HCT116 (cell line): Measurements from ENCODE around the gene CHSY1.

ENCODE experiments used
- CBX3 ChIP-seq: IDR thresholded peaks from 2 replicates; pipeline ENCODE4 v1.6.1; 2012; ENCODE audit warnings: low read depth
- CEBPB ChIP-seq: IDR thresholded peaks from 2 replicates; pipeline ENCODE4 v1.6.1; 2012; ENCODE audit warnings: low read depth
- EZH2phosphoT487 ChIP-seq: fragments of 200-600 bp; IDR thresholded peaks from 2 replicates; pipeline ENCODE4 v1.6.1; 2018; ENCODE audit warnings: antibody characterized with exemption, borderline replicate concordance
- FOSL1 ChIP-seq: IDR thresholded peaks from 2 replicates; pipeline ENCODE4 v1.6.1; 2012; ENCODE audit warnings: low read depth
- POLR2A ChIP-seq: IDR thresholded peaks from 2 replicates; pipeline ENCODE4 v1.7.0; 2011; ENCODE audit warnings: borderline replicate concordance; ENCODE audit not compliant: insufficient read depth, insufficient read length; ENCODE audit errors: extremely low read depth
- POLR2AphosphoS5 ChIP-seq: IDR thresholded peaks from 2 replicates; pipeline ENCODE4 v1.6.1; 2011; ENCODE audit warnings: mild to moderate bottlenecking, low read depth, low read length, moderate library complexity
- RAD21 ChIP-seq: IDR thresholded peaks from 2 replicates; pipeline ENCODE4 v1.6.1; 2012; ENCODE audit warnings: low read depth, mild to moderate bottlenecking
- REST ChIP-seq: IDR thresholded peaks from 2 replicates; pipeline ENCODE4 v1.6.1; 2012; ENCODE audit warnings: low read depth
- SIN3A ChIP-seq: IDR thresholded peaks from 2 replicates; pipeline ENCODE4 v1.6.1; 2012; ENCODE audit warnings: low read depth
- ZFX ChIP-seq: fragments of 450-650 bp; IDR thresholded peaks from 2 replicates; pipeline ENCODE4 v1.6.1; 2017
- TF ChIP-seq, protein P1 (sequence below), 3 experiments: fragments of 200-600 bp in 1 of 3; sonication (generic) in 1 of 3; IDR thresholded peaks in 2 of 3; conservative IDR thresholded peaks in 1 of 3; 2 replicates each; pipeline ENCODE4 v1.5.1; 2012 to 2017; ENCODE audit warnings: low read depth in 2 of 3, low read length in 2 of 3, antibody characterized with exemption in 1 of 3, borderline replicate concordance in 1 of 3, control low read depth in 1 of 3, mild to moderate bottlenecking in 1 of 3, mixed read lengths in 1 of 3, mixed run types in 1 of 3, moderate library complexity in 1 of 3; ENCODE audit not compliant: insufficient read depth in 1 of 3

GRCh38 chr15:101187820-101188636 is 63.8 kb downstream of the CHSY1 start:
- TF ChIP-seq, protein P1, sequence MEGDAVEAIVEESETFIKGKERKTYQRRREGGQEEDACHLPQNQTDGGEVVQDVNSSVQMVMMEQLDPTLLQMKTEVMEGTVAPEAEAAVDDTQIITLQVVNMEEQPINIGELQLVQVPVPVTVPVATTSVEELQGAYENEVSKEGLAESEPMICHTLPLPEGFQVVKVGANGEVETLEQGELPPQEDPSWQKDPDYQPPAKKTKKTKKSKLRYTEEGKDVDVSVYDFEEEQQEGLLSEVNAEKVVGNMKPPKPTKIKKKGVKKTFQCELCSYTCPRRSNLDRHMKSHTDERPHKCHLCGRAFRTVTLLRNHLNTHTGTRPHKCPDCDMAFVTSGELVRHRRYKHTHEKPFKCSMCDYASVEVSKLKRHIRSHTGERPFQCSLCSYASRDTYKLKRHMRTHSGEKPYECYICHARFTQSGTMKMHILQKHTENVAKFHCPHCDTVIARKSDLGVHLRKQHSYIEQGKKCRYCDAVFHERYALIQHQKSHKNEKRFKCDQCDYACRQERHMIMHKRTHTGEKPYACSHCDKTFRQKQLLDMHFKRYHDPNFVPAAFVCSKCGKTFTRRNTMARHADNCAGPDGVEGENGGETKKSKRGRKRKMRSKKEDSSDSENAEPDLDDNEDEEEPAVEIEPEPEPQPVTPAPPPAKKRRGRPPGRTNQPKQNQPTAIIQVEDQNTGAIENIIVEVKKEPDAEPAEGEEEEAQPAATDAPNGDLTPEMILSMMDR (IDR thresholded peaks at IDR 0.05 in 2 of 3, conservative IDR thresholded peaks at IDR 0.05 in 1 of 3; ENCODE audit: borderline replicate concordance in 1 of 3, insufficient read depth in 1 of 3, low read depth in 2 of 3, low read length in 2 of 3) = no peak
- TF ChIP-seq POLR2AphosphoS5 = no peak
- no peak for TF ChIP-seq FOSL1
- TF ChIP-seq POLR2A = no peak
- no peak for TF ChIP-seq EZH2phosphoT487
- TF ChIP-seq CEBPB = no peak
- no peak for TF ChIP-seq RAD21
- TF ChIP-seq SIN3A = no peak
- no peak for TF ChIP-seq REST
- no peak for TF ChIP-seq CBX3
- no peak for TF ChIP-seq ZFX
